ENCODE results near the gene RRAS2.

RRAS2 gene

GRCh38 chr11:14317659-14318325, 41.2 kb downstream of the RRAS2 start:
- Histone ChIP-seq H3K27ac (ENCODE audit: extremely low read depth, low read depth, low read length) (no peak overlapping the region), H3K4me3 (ENCODE audit: low read depth, low read length) (no peak overlapping the region), H3K36me3 (ENCODE audit: control insufficient read depth in 2 of 2, insufficient read depth in 1 of 2, low read length in 2 of 2) (no peaks in the 10 kb centered on the region), H3K9me3 (ENCODE audit: control insufficient read depth, insufficient read depth, low read depth, low read length) (no peaks in the 10 kb centered on the region), H3K4me1 (ENCODE audit: control insufficient read depth, insufficient read depth, low read length) (no peaks in the 10 kb centered on the region)
- ChIA-PET CTCF (interaction anchor here (1.9 kb wide), 1 partner anchor 9 kb away, joined by 7 read pairs; no protein-coding TSS in a partner anchor), POLR2A (no interaction called here)
- TF ChIP-seq ZBTB26 (tag by site-specific recombination; optimal IDR thresholded peaks at IDR 0.05): no peak
- TF ChIP-seq ZNF600 (tag by site-specific recombination; IDR thresholded peaks at IDR 0.05): no peak
- no peak for TF ChIP-seq ZNF426 (tag by site-specific recombination; IDR thresholded peaks at IDR 0.05)
- no peak for TF ChIP-seq ZNF571 (tag by site-specific recombination; IDR thresholded peaks at IDR 0.05)
- TF ChIP-seq ZNF350 (tag by site-specific recombination; IDR thresholded peaks at IDR 0.05): no peak

GRCh38 chr11:14315130-14315529, 43.9 kb downstream of the RRAS2 start:
- H3K4me1 ChIP-seq (ENCODE audit: control insufficient read depth, insufficient read depth, low read length): no peaks in the 10 kb centered on the region
- POLR2A ChIA-PET: no interaction called here
- CTCF ChIA-PET: interaction anchor here (0.8 to 1.1 kb wide), 2 partner anchors 15 to 103 kb away, joined by 3 read pairs; no protein-coding TSS in a partner anchor

More at GRCh38 chr11:14315130-14315529, 43.9 kb downstream of the RRAS2 start:
- no peak overlapping the region for H3K27ac ChIP-seq (ENCODE audit: extremely low read depth, low read depth, low read length)
- no peak overlapping the region for H3K4me3 ChIP-seq (ENCODE audit: low read depth, low read length)
- H3K9me3 ChIP-seq (ENCODE audit: control insufficient read depth, insufficient read depth, low read depth, low read length): no peaks in the 10 kb centered on the region
- no peaks in the 10 kb centered on the region for H3K36me3 ChIP-seq (ENCODE audit: control insufficient read depth in 2 of 2, insufficient read depth in 1 of 2, low read length in 2 of 2)
- TF ChIP-seq ZNF488 (tag by site-specific recombination; IDR thresholded peaks at IDR 0.05): no peak
- TF ChIP-seq ZNF521 (tag by site-specific recombination; IDR thresholded peaks at IDR 0.05): no peak
- no peak for TF ChIP-seq HOXA7 (CRISPR knock-in tag; IDR thresholded peaks at IDR 0.05; ENCODE audit: borderline replicate concordance)
- TF ChIP-seq TCF7L2 (IDR thresholded peaks at IDR 0.05; ENCODE audit: borderline replicate concordance, low read depth, low read length): no peak
- TF ChIP-seq ZNF843 (tag by site-specific recombination; IDR thresholded peaks at IDR 0.05): no peak
- no peak for TF ChIP-seq ZNF768 (tag by site-specific recombination; IDR thresholded peaks at IDR 0.05)
- TF ChIP-seq KLF1 (tag by site-specific recombination; IDR thresholded peaks at IDR 0.05): no peak
- TF ChIP-seq ZBTB44 (tag by site-specific recombination; IDR thresholded peaks at IDR 0.05): no peak
- TF ChIP-seq MYNN (tag by site-specific recombination; IDR thresholded peaks at IDR 0.05; ENCODE audit: borderline replicate concordance): no peak
- no peak for TF ChIP-seq KLF17 (tag by site-specific recombination; IDR thresholded peaks at IDR 0.05)
- no peak for TF ChIP-seq YY1 (tag by site-specific recombination; IDR thresholded peaks at IDR 0.05)
- no peak for TF ChIP-seq ZNF747 (tag by site-specific recombination; IDR thresholded peaks at IDR 0.05)
- no peak for TF ChIP-seq SETDB1 (IDR thresholded peaks at IDR 0.05; ENCODE audit: insufficient read length, low read length)
- no peak for TF ChIP-seq ZNF157 (tag by site-specific recombination; IDR thresholded peaks at IDR 0.05)
- TF ChIP-seq ZNF292 (tag by site-specific recombination; IDR thresholded peaks at IDR 0.05; ENCODE audit: borderline replicate concordance, low read depth): no peak
- no peak for TF ChIP-seq ZNF423 (tag by site-specific recombination; IDR thresholded peaks at IDR 0.05)
- no peak for TF ChIP-seq ZNF610 (tag by site-specific recombination; IDR thresholded peaks at IDR 0.05; ENCODE audit: borderline replicate concordance)
- no peak for TF ChIP-seq OVOL3 (tag by site-specific recombination; IDR thresholded peaks at IDR 0.05)
- TF ChIP-seq ZNF624 (tag by site-specific recombination; IDR thresholded peaks at IDR 0.05): no peak
- TF ChIP-seq YY2 (tag by site-specific recombination; IDR thresholded peaks at IDR 0.05): no peak
